Endothelial cell of umbilical vein (primary cell): Measurements from ENCODE around the gene FOXM1. TPM values are rescaled to one million over a fixed set of nuclear protein-coding genes. Genes with fewer than 3 reads are reported as not detected.

Experiments used
- BruUV-seq: library from RNA; stranded (reverse); fragments of 400-500 nt; replicated peaks from 2 replicates; lab custom pipeline; 2021; lab: Mats Ljungman, UMichigan
- CTCF ChIA-PET: fragments of 300-600, 350-600 bp; sonication (Branson Sonifier 250); formaldehyde crosslinking; loops from one replicate; lab custom pipeline; 2021; ENCODE audit warnings: antibody characterized with exemption, inconsistent platforms; lab: Charles Lee
- POLR2A ChIA-PET: fragments of 300-600, 350-600 bp; sonication (Branson Sonifier 250); formaldehyde crosslinking; loops from one replicate; lab custom pipeline; 2021; ENCODE audit warnings: antibody characterized with exemption, inconsistent platforms; lab: Charles Lee
- DNase-seq: peaks from one replicate; pipeline ENCODE4 v3.0.0-alpha.2; 2011; ENCODE audit warnings: low read depth, low spot score
- FAIRE-seq: peaks from 2 replicates; lab custom pipeline; 2011; peaks lifted over from hg19 to GRCh38; lab: Jason Lieb, UNC
- H2AFZ ChIP-seq: 2 replicates; pipeline ENCODE4 v1.6.0; 2012; ENCODE audit warnings: low read depth, low read length, control low read depth, inconsistent platforms
- H3K27ac ChIP-seq: 2 replicates; pipeline ENCODE4 v1.5.1; 2011; ENCODE audit warnings: low read depth, mild to moderate bottlenecking, control low read depth, low read length, moderate library complexity; ENCODE audit not compliant: insufficient read depth
- H3K27me3 ChIP-seq, 2 experiments: 2 replicates each; pipeline versions ENCODE4 v1.6.0 to v1.6.1; 2011; ENCODE audit warnings: low read length in 2 of 2, mixed read lengths in 1 of 2; ENCODE audit not compliant: control insufficient read depth in 2 of 2, insufficient read depth in 2 of 2
- H3K36me3 ChIP-seq, 2 experiments: 2 replicates in 1 of 2; 3 replicates in 1 of 2; pipeline ENCODE4 v1.5.1; 2011; ENCODE audit warnings: low read length in 2 of 2, mild to moderate bottlenecking in 1 of 2, moderate library complexity in 1 of 2; ENCODE audit not compliant: control insufficient read depth in 2 of 2, insufficient read depth in 2 of 2; ENCODE audit errors: extremely low read depth in 1 of 2
- H3K4me1 ChIP-seq: 3 replicates; pipeline ENCODE4 v1.5.1; 2011; ENCODE audit warnings: mild to moderate bottlenecking, low read length; ENCODE audit not compliant: control insufficient read depth, insufficient read depth; ENCODE audit errors: extremely low read depth
- H3K4me2 ChIP-seq: 2 replicates; pipeline ENCODE4 v1.6.1; 2011; ENCODE audit warnings: low read length, control low read depth, mixed read lengths; ENCODE audit not compliant: insufficient read depth
- H3K4me3 ChIP-seq, 3 experiments: fragments of 200-600 bp in 1 of 3; sonication (generic), shearing (Covaris generic) in 1 of 3; replicated peaks in 1 of 3; 2 replicates each; pipeline ENCODE4 v1.5.1; 2011 to 2016; ENCODE audit warnings: control low read depth in 3 of 3, low read length in 3 of 3, mild to moderate bottlenecking in 2 of 3, inconsistent platforms in 1 of 3, low read depth in 1 of 3, moderate library complexity in 1 of 3; ENCODE audit not compliant: insufficient read depth in 1 of 3
- H3K79me2 ChIP-seq: 2 replicates; pipeline ENCODE4 v1.6.0; 2012; ENCODE audit warnings: low read length, inconsistent platforms; ENCODE audit not compliant: control insufficient read depth, insufficient read depth
- H3K9ac ChIP-seq: replicated peaks from 2 replicates; pipeline ENCODE3; 2011; ENCODE audit warnings: low read length, control low read depth; ENCODE audit not compliant: insufficient read depth; ENCODE audit errors: extremely low read depth
- H3K9me1 ChIP-seq: replicated peaks from 3 replicates; pipeline ENCODE4 v1.6.0; 2011; ENCODE audit warnings: mild to moderate bottlenecking, low read length; ENCODE audit not compliant: control insufficient read depth, insufficient read depth; ENCODE audit errors: extremely low read depth
- H3K9me3 ChIP-seq: replicated peaks from 2 replicates; pipeline ENCODE4 v1.5.1; 2012; ENCODE audit warnings: low read length, inconsistent platforms; ENCODE audit not compliant: control insufficient read depth, insufficient read depth
- H4K20me1 ChIP-seq: replicated peaks from 2 replicates; pipeline ENCODE3; 2011; ENCODE audit warnings: mild to moderate bottlenecking, low read length; ENCODE audit not compliant: control insufficient read depth, insufficient read depth; ENCODE audit errors: extremely low read depth
- CTCF ChIP-seq, 2 donors: IDR thresholded peaks; 1 replicate in 1 of 2; 2 replicates in 1 of 2; pipeline ENCODE4 v1.5.1; 2011; ENCODE audit warnings: low read length in 2 of 2, mild to moderate bottlenecking in 2 of 2, moderate library complexity in 2 of 2, control low read depth in 1 of 2, inconsistent platforms in 1 of 2, low read depth in 1 of 2; ENCODE audit not compliant: insufficient read depth in 1 of 2; ENCODE audit errors: extremely low read depth in 1 of 2
- EZH2 ChIP-seq: IDR thresholded peaks from 2 replicates; pipeline ENCODE4 v1.6.1; 2012; ENCODE audit warnings: borderline replicate concordance, low read depth, mild to moderate bottlenecking, moderate library complexity, low read length, inconsistent platforms; ENCODE audit not compliant: severe bottlenecking
- FOS ChIP-seq: IDR thresholded peaks from 2 replicates; pipeline ENCODE4 v1.6.1; 2011; ENCODE audit warnings: mild to moderate bottlenecking, low read length, moderate library complexity, borderline replicate concordance; ENCODE audit not compliant: insufficient read depth
- GATA2 ChIP-seq: IDR thresholded peaks from 2 replicates; pipeline ENCODE4 v1.7.0; 2011; ENCODE audit warnings: low read depth, mild to moderate bottlenecking, moderate library complexity, mixed read lengths, low read length; ENCODE audit not compliant: insufficient read length, insufficient read depth
- JUN ChIP-seq: IDR thresholded peaks from 2 replicates; pipeline ENCODE4 v1.6.1; 2011; ENCODE audit warnings: borderline replicate concordance, low read depth; ENCODE audit not compliant: insufficient read length, insufficient read depth
- MAX ChIP-seq: IDR thresholded peaks from 2 replicates; pipeline ENCODE4 v1.6.1; 2011; ENCODE audit not compliant: insufficient read depth, insufficient read length
- MYC ChIP-seq: IDR thresholded peaks from one replicate; pipeline ENCODE4 v1.6.1; 2011; ENCODE audit warnings: mild to moderate bottlenecking, low read depth, low read length
- POLR2A ChIP-seq: IDR thresholded peaks from 2 replicates; pipeline ENCODE4 v1.6.1; 2012; ENCODE audit warnings: low read depth, mild to moderate bottlenecking, control low read depth, low read length
- POLR2AphosphoS5 ChIP-seq: IDR thresholded peaks from 2 replicates; pipeline ENCODE4 v1.6.1; 2012; ENCODE audit warnings: low read depth, mild to moderate bottlenecking, control low read depth, low read length, moderate library complexity; ENCODE audit not compliant: insufficient read depth
- dilution Hi-C: fragments of 300-500 bp; cut with MboI; formaldehyde crosslinking; loops from one replicate; pipeline ENCODE4 v1.15.0; 2019; ENCODE audit warnings: low sequenced_read_pairs; ENCODE audit not compliant: extremely low pct_ligation_motif_present
- intact Hi-C: fragments of 100-400 bp; cut with micrococcal nuclease; formaldehyde crosslinking; loops from one replicate; pipeline ENCODE4 v1.10.0; 2022
- polyA plus RNA-seq, 4 experiments: library from polyadenylated mRNA; depleted of rRNA in 3 of 4; stranded (reverse) in 3 of 4; unstranded in 1 of 4; fragments of >200 nt; gene quantifications; 2 replicates each; pipeline versions ENCODE4 v1.2.1 to v1.2.3, GENCODE V29; 2011 to 2012; ENCODE audit warnings: missing spikeins in 1 of 4
- total RNA-seq: library from RNA; stranded (reverse); gene quantifications from 2 replicates; pipeline ENCODE4 v1.2.3, GENCODE V29; 2021

The FOXM1 gene
- total and polyA plus RNA-seq, 2 donors (not counting 3 experiments of a cell fraction or from before 2014, with no cell fraction given): 43.5 to 136 TPM

- no peak for DNase-seq
- Histone ChIP-seq H3K9ac (no peak overlapping the region), H3K4me1 (no peaks in the 10 kb centered on the region), H3K79me2 (no peaks in the 10 kb centered on the region), H3K36me3 (peaks cover 12 to 40% of the 10 kb centered on the region in 2 experiments), H3K4me2 (no peak overlapping the region), H4K20me1 (no peaks in the 10 kb centered on the region), H3K27ac (no peak overlapping the region), H3K9me1 (no peaks in the 10 kb centered on the region), H3K27me3 (no peaks in the 10 kb centered on the region), H2AFZ (no peak overlapping the region), H3K4me3 (no peak overlapping the region), H3K9me3 (no peaks in the 10 kb centered on the region)
- no TSS peak for BruUV-seq
- intact Hi-C loops (no loop called here), dilution Hi-C loops (no loop called here)
- ChIA-PET POLR2A (no interaction called here), CTCF (no interaction called here)
- no peak for FAIRE-seq
- TF ChIP-seq CTCF (IDR thresholded peaks at IDR 0.05; ENCODE audit: extremely low read depth in 1 of 2, insufficient read depth in 1 of 2, low read depth in 1 of 2, low read length in 2 of 2) (no peak), POLR2A (no peak), GATA2 (no peak), MAX (no peak), JUN (no peak), MYC (no peak), POLR2AphosphoS5 (no peak), EZH2 (no peak), FOS (no peak)
Observed at GRCh38 chr12:2820432-2820831, 56.5 kb downstream of the FOXM1 start.
